Fibroblast of lung (primary cell): ENCODE data around the gene PDE9A. TPM values are rescaled to one million over a fixed set of nuclear protein-coding genes. Genes with fewer than 3 reads are reported as not detected.

Experiments
- DNase-seq, 2 donors: peaks; one replicate each; pipeline versions ENCODE4 v3.0.0 to v3.0.0-alpha.2; 2010; ENCODE audit warnings: low read depth in 2 of 2
- H2AFZ ChIP-seq: 2 replicates; pipeline ENCODE4 v1.5.1; 2012; ENCODE audit warnings: low read length, control low read depth, inconsistent platforms
- H3K27ac ChIP-seq: 2 replicates; pipeline ENCODE4 v1.5.1; 2011; ENCODE audit warnings: low read length, control low read depth; ENCODE audit not compliant: insufficient read depth
- H3K27me3 ChIP-seq: 2 replicates; pipeline ENCODE4 v1.5.1; 2011; ENCODE audit warnings: mild to moderate bottlenecking, low read length; ENCODE audit not compliant: control insufficient read depth, insufficient read depth
- H3K36me3 ChIP-seq: 2 replicates; pipeline ENCODE4 v1.5.1; 2011; ENCODE audit warnings: low read length; ENCODE audit not compliant: control insufficient read depth, insufficient read depth
- H3K4me1 ChIP-seq: 2 replicates; pipeline ENCODE4 v1.5.1; 2011; ENCODE audit warnings: low read length; ENCODE audit not compliant: control insufficient read depth, insufficient read depth; ENCODE audit errors: extremely low read depth
- H3K4me2 ChIP-seq: 2 replicates; pipeline ENCODE4 v1.5.1; 2011; ENCODE audit warnings: low read length, control low read depth; ENCODE audit not compliant: insufficient read depth; ENCODE audit errors: extremely low read depth
- H3K4me3 ChIP-seq, 4 experiments: fragments of 200-600 bp in 1 of 4; sonication (generic) in 1 of 4; replicated peaks in 1 of 4; 2 replicates each; pipeline ENCODE4 v1.5.1; 2011 to 2016; ENCODE audit warnings: low read length in 4 of 4, low read depth in 3 of 4, mild to moderate bottlenecking in 3 of 4, control low read depth in 2 of 4, inconsistent platforms in 1 of 4, mixed read lengths in 1 of 4; ENCODE audit not compliant: insufficient read depth in 1 of 4; ENCODE audit errors: control extremely low read depth in 1 of 4
- H3K79me2 ChIP-seq: 2 replicates; pipeline ENCODE4 v1.5.1; 2012; ENCODE audit warnings: mild to moderate bottlenecking, low read length, inconsistent platforms; ENCODE audit not compliant: control insufficient read depth, insufficient read depth
- H3K9ac ChIP-seq: 2 replicates; pipeline ENCODE4 v1.5.1; 2011; ENCODE audit warnings: mild to moderate bottlenecking, low read length, control low read depth; ENCODE audit not compliant: insufficient read depth
- H3K9me3 ChIP-seq: 2 replicates; pipeline ENCODE4 v1.5.1; 2012; ENCODE audit warnings: low read depth, low read length; ENCODE audit not compliant: control insufficient read depth, insufficient read depth
- H4K20me1 ChIP-seq: 2 replicates; pipeline ENCODE4 v1.5.1; 2011; ENCODE audit warnings: low read length; ENCODE audit not compliant: control insufficient read depth, insufficient read depth; ENCODE audit errors: extremely low read depth
- CTCF ChIP-seq, 2 donors: IDR thresholded peaks in 1 of 2; conservative IDR thresholded peaks in 1 of 2; 1 replicate in 1 of 2; 2 replicates in 1 of 2; pipeline ENCODE4 v1.5.1; 2011 to 2012; ENCODE audit warnings: low read length in 2 of 2, control low read depth in 1 of 2, inconsistent platforms in 1 of 2, low read depth in 1 of 2, mild to moderate bottlenecking in 1 of 2
- EZH2 ChIP-seq: IDR thresholded peaks from 2 replicates; pipeline ENCODE4 v1.5.1; 2012; ENCODE audit warnings: low read length, control low read depth, mild to moderate bottlenecking; ENCODE audit errors: missing control alignments
- polyA plus RNA-seq, 2 donors: library from polyadenylated mRNA; depleted of rRNA in 1 of 2; stranded (reverse) in 1 of 2; unstranded in 1 of 2; fragments of >200 nt; gene quantifications; 2 replicates each; pipeline ENCODE4 v1.2.1, GENCODE V29; 2011 to 2012; ENCODE audit warnings: missing spikeins in 1 of 2
- total RNA-seq: library from RNA; depleted of rRNA; stranded (reverse); fragments of >200 nt; gene quantifications from 2 replicates; pipeline ENCODE4 v1.2.1, GENCODE V29; 2014

The PDE9A gene
- total and polyA plus RNA-seq, 2 donors (not counting 1 experiment from before 2014, with no cell fraction given), result 1.8 to 4.4 TPM

- Histone ChIP-seq H3K4me1 (no peaks in the 10 kb centered on the region), H3K27ac (no peak overlapping the region), H3K4me2 (no peak overlapping the region), H3K79me2 (no peaks in the 10 kb centered on the region), H3K36me3 (no peaks in the 10 kb centered on the region), H3K9me3 (no peaks in the 10 kb centered on the region), H3K4me3 (no peak overlapping the region), H3K9ac (no peak overlapping the region), H2AFZ (no peak overlapping the region), H4K20me1 (no peaks in the 10 kb centered on the region), H3K27me3 (no peaks in the 10 kb centered on the region)
- TF ChIP-seq CTCF (conservative IDR thresholded peaks at IDR 0.05 in 1 of 2, IDR thresholded peaks at IDR 0.05 in 1 of 2; ENCODE audit: low read depth in 1 of 2, low read length in 2 of 2), result no peak
- TF ChIP-seq EZH2, result no peak
- no peak for DNase-seq
Observed at GRCh38 chr21:42701706-42702456, 48.5 kb downstream of the PDE9A start.

- no peaks in the 10 kb centered on the region for H4K20me1 ChIP-seq
- TF ChIP-seq EZH2, result no peak
- no peak for TF ChIP-seq CTCF (conservative IDR thresholded peaks at IDR 0.05 in 1 of 2, IDR thresholded peaks at IDR 0.05 in 1 of 2; ENCODE audit: low read depth in 1 of 2, low read length in 2 of 2)
- H3K4me3 ChIP-seq, result no peak overlapping the region
- no peaks in the 10 kb centered on the region for H3K4me1 ChIP-seq
- H3K9me3 ChIP-seq, result no peaks in the 10 kb centered on the region
- H3K79me2 ChIP-seq, result no peaks in the 10 kb centered on the region
- H3K27ac ChIP-seq, result no peak overlapping the region
- H2AFZ ChIP-seq, result no peak overlapping the region
- no peaks in the 10 kb centered on the region for H3K36me3 ChIP-seq
- H3K4me2 ChIP-seq, result no peak overlapping the region
- H3K9ac ChIP-seq, result no peak overlapping the region
- DNase-seq, result no peak
- no peaks in the 10 kb centered on the region for H3K27me3 ChIP-seq
Observed at GRCh38 chr21:42702720-42703119, 49.3 kb downstream of the PDE9A start.

GRCh38 chr21:42703136-42703908, 49.9 kb downstream of the PDE9A start:
- Histone ChIP-seq H3K4me3 (no peak overlapping the region), H3K4me2 (no peak overlapping the region), H3K36me3 (no peaks in the 10 kb centered on the region), H3K79me2 (no peaks in the 10 kb centered on the region), H3K27ac (no peak overlapping the region), H2AFZ (no peak overlapping the region), H3K9me3 (no peaks in the 10 kb centered on the region), H4K20me1 (no peaks in the 10 kb centered on the region), H3K9ac (no peak overlapping the region), H3K4me1 (no peaks in the 10 kb centered on the region), H3K27me3 (no peaks in the 10 kb centered on the region)
- no peak for TF ChIP-seq CTCF (conservative IDR thresholded peaks at IDR 0.05 in 1 of 2, IDR thresholded peaks at IDR 0.05 in 1 of 2; ENCODE audit: low read depth in 1 of 2, low read length in 2 of 2)
- no peak for TF ChIP-seq EZH2
- DNase-seq, result no peak
